Activated CD4-positive, alpha-beta T cell treated with anti-CD3 and anti-CD28 coated beads for 48 hours (primary cell): ENCODE results near the gene KCNK1.
"Not testable (repeated sequence)": the region's sequence is repeated elsewhere in the genome, so short reads cannot be mapped to it uniquely, and the experiment has no call there.

Source experiments
- DNase-seq: peaks from one replicate; pipeline ENCODE4 v3.0.0-alpha.2; 2020

The KCNK1 gene

DNA sequence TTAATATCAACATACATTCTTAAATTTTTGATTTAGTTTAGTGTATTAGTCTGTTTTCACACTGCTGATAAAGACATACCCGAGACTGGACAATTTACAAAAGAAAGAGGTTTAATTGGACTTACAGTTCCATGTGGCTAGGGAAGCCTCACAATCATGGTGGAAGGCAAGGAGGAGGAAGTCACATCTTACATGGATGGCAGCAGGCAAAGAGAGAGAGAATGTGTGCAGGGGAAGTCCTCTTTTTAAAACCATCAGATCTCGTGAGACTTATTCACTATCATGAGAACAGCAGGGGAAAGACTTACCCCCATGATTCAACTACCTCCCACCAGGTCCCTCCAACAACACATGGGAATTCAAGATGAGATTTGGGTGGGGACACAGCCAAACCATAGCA lies 56.5 kb downstream of the KCNK1 start:
- not testable (repeated sequence) for DNase-seq

DNA sequence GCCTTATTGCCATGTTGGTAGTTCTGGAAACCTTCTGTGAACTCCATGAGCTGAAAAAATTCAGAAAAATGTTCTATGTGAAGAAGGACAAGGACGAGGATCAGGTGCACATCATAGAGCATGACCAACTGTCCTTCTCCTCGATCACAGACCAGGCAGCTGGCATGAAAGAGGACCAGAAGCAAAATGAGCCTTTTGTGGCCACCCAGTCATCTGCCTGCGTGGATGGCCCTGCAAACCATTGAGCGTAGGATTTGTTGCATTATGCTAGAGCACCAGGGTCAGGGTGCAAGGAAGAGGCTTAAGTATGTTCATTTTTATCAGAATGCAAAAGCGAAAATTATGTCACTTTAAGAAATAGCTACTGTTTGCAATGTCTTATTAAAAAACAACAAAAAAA lies 57.4 kb downstream of the KCNK1 start:
- no peak for DNase-seq

- no peak for DNase-seq
These were observed 58.8 kb downstream of the KCNK1 start for GRCh38 chr1:233672732-233673131.

DNA sequence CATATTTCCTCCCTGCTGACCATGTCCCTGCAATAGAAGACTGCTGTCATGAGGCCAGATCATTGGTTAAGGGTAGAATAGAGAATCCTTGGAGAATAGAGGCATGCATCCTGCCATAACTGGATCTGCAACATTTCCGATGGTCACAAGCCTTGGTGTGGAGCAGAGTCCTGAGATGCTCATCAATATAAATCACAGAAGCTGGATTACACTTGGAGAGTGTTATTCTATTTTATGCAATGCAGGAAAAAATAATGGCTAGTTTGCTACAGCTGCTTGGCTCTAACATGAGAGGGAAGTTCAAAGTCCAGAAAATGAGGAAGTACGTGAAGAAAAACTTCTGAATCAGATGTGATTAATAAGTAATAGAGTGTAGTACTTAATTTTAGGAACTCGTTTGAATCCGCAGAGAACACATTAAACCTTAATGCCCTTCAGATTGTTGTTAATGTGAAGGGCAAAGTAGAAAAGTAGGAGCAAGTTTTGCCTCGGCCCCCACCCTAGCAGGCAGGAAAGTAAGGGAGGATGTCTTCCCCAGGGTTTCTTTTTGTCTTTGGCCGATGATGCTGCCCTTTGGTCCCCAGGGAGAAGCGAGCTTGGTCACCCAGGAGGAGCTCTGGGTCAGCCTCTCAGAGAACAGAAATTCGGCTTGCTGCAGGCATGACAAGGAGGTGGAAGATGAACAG lies 59.5 kb downstream of the KCNK1 start:
- no peak for DNase-seq

DNA sequence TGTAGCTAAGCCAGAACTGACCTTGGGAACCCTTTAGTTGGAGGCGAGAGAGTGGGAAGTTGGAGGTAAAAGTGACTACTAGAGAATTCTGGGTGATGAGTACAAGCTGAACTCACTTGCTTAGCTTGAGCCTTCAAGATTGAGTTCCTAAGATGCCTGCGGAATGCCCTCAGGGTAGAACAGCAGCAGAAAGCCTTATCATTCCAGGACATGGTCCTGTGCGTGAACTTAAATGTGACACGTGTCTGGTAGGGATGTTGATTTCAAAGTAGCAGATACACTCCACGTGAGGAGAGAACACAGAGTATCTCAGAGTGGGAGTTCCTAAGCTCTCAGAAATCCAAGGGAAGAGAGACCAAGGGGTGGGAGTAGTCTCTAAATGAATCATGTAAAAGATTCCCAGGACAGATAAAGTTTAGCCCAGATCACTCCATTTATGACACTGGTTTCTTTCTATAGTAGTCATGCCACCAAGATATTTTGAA lies 60.1 kb downstream of the KCNK1 start:
- no peak for DNase-seq

DNA sequence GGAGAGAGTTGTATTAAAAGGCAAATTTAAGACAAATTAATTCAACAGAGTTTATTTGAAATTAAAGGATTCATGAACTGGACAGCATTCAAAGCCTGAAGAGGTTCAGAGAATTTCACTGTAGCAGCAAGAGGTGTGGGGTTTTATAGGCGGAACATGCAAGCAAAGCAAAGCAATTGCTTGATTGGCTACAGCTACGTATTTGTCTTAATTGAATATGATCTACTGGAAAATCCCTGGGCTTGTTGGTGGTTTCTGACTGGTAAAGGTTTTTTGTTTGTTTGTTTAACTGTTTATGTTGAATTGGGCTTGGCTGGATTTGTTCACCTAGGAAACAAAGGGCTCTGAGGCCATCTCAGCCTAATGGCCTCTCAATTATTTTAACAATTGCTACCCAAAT lies 61.5 kb downstream of the KCNK1 start:
- DNase-seq: no peak

DNA sequence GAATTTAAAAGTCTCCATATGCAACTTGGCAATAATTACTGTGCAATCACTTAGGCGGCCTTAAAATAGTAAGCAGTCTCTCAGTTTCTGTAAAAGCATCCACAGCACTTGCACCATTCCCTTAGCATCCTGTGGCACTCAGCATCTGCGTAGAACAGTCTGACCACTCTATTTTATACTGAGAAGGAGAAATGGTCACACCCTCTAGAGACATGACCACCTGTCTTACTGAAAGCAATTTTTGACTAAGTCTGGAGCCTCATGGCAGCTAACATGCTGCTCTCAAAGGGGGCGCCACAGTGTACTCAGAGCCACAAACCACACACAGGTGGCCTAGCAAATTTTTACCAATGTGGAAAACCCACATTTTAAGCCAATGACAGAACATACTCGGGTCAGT lies 62.0 kb downstream of the KCNK1 start:
- no peak for DNase-seq

DNA sequence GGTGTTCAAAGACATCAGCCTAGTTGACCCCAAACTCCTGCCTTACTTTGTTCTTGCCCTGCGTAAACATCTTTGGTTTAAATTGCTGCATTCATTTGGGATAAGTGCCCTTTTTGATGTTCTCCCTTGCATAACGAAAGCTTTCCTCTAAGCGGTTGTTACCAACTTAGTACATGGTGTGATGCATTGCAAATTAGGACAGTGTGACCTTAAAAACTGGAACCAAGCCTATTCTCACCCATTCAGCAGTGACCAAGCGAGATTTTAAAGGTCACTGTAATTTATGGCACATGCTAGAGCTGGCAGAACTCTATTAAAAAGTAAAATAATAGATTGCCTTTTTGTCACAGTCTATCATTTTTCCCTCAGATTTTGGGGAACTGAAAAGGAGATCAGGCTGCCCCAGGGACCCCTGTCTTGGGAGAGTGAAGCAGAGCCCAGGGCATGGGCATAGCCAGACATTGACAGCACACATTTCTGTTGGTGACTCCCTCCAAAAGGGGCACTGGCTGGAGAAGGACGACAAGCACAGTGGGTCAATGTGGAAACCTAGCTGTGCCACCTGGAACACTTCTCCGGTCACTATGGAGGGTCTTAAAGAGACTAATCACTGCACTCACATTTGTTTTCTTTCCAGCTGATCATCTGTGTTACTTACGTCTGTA lies 63.9 kb downstream of the KCNK1 start:
- DNase-seq: no peak

DNA sequence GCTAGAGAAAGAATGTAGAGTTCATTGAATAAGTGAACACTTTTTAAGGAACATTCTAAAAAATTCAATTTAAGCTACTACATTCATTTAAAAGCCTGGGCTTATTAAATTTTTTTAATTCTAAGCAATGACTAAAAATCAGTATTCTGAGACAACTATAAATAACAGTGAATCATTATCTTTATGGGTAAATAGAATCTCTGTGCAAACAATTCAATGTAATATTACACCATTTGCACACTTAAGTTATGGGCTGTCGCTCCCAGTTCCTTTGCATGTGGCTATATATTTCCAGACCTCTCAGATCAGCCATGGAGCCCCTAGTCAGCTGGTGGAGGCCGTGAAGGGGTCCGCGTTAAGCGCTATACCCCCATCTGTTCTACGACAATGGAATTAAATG lies 65.1 kb downstream of the KCNK1 start:
- no peak for DNase-seq

GRCh38 chr1:233679591-233680373 lies 65.9 kb downstream of the KCNK1 start:
- no peak for DNase-seq

DNA sequence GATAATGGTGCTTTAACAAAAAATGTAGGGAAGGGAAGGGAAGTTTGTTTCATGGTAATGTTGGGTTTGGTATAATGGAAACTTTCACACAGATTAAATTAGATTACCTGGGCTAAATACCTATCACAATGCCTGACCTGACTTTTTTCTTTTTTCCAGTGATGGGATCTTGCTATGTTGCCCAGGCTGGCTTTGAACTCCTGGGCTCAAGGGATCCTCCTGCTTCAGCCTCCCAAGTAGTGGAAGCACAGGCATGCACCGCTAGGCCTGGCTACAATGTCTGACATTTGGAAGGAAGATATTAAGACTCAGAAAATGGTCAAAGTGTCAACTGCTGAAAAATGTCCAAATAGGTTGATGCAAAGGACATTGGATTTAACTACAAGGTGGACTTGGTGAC lies 67.4 kb downstream of the KCNK1 start:
- no peak for DNase-seq

DNA sequence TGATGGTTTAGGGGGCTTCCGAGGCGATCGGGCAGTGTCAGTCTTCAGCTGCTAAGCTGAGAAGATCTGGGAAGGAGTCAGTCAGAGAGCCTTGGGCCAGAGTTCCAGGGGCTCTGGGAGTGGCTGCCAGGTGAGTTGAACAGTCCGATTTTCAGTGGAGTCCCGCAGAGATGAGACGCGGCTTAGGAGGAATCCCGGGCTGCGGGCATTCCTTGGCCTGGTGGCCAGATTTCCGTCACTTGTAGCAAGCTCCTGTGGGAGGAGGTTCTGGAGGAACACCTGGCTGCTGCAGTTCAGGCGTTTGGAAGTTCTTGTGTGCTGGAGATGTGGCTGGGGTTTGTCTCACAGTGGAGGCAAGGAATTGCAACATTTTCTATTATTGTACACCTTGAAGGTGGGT lies 72.7 kb downstream of the KCNK1 start:
- DNase-seq: not testable (repeated sequence)

- DNase-seq: no peak
These were observed 75.3 kb downstream of the KCNK1 start for GRCh38 chr1:233689017-233689747.

- no peak for DNase-seq
These were observed 75.9 kb downstream of the KCNK1 start for GRCh38 chr1:233689748-233690254.

- DNase-seq: no peak
These were observed 82.0 kb downstream of the KCNK1 start for GRCh38 chr1:233695901-233696300.

GRCh38 chr1:233700338-233700737 lies 86.4 kb downstream of the KCNK1 start:
- no peak for DNase-seq

DNA sequence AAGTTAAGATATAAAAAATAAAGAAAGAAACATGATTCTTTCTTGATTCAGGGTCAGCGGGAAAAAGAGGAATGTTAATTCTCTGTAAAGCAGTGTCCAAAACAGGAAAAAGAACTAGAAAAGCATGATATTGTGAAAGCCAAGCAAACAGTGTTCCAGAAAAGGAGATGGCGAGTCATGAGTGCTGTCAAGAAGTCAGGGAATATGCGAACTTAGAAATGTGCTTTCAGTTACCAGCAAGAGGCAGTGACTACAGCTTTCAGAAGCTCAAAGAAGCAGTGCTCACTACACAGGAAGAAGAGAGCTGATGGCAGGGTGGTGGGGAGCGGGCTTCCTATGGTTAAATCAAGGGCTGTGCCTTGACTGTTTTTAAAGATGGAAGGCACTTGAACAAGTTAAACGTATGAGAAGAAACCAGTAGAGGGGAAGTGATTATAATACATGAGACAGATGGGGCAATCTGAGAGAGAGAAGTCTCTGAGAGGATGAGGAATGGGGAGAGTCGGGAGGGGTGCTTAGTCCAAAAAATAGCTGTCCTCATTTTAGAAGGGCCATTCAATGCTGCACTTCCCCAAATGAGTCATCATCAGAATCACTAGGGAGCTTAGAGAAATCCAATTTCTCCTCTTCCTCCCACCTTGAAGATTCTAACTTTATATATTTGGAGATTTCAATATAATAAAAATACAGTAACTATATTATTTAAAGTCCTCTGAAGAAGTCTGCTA lies 90.4 kb downstream of the KCNK1 start:
- no peak for DNase-seq

DNA sequence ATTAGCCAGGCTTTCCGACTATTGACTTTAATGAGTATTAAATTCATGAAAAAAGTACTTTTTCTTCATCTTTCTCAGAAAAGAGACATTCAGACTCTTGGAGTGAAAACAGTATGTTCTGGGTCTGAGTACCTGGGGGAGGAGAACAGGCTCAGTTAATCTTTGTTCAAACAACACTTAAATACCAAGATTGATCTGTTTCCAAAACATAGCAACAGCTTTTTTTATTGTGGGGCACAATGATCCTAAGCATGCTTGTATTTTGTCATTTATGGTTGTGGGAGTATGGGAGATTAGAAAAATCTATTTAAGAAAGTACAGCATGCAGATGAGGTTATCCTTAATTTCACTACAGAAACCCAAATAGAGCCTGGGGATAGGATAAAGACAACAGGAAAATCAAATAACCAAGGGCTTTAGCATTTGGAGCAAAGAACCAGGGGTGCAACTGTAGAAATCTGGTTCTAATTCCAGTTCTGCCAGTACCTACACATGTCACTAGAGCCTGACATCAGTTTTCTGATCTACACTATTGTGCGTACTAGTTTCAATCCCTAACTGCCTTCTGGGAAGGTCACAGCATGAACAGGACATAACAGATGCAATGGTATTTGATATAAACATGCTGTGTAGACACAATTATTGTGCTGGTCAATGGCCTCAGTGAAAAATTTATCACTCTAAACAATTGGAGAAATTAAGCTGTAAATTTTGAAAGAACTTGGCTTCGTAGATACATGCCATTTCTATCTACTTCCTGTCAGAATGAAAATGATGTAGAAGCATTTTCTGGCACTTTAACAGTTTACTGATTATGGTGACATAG lies 91.2 kb downstream of the KCNK1 start:
- no peak for DNase-seq

GRCh38 chr1:233707153-233707879 lies 93.4 kb downstream of the KCNK1 start:
- no peak for DNase-seq
